GM23338 (cell line): Measurements from ENCODE around the gene DLG2. TPM values are rescaled to one million over a fixed set of nuclear protein-coding genes. Genes with fewer than 3 reads are reported as not detected.

Experiments
- ATAC-seq: fragments of 200-7000 bp; cut with Tn5 transposase; 3 replicates; pipeline ENCODE4 v1.9.1; 2020
- DNase-seq: peaks from one replicate; pipeline ENCODE4 v3.0.0-alpha.2; 2015; ENCODE audit warnings: low spot score
- H2AFZ ChIP-seq: fragments of 200-600 bp; sonication (generic); 2 replicates; pipeline ENCODE4 v1.8.0; 2016; ENCODE audit warnings: antibody characterized with exemption, mild to moderate bottlenecking, moderate library complexity
- H3F3A ChIP-seq: fragments of 200-600 bp; sonication (generic); replicated peaks from 2 replicates; pipeline ENCODE4 v1.8.0; 2017; ENCODE audit warnings: antibody characterized with exemption, mixed run types, low read depth
- H3K27ac ChIP-seq: fragments of 200-600 bp; sonication (generic); 2 replicates; pipeline ENCODE4 v1.6.1; 2016; ENCODE audit warnings: low read depth
- H3K27me3 ChIP-seq: fragments of 200-600 bp; sonication (generic); 2 replicates; pipeline ENCODE4 v1.8.0; 2016; ENCODE audit warnings: mild to moderate bottlenecking, mixed run types, moderate library complexity; ENCODE audit not compliant: insufficient read depth
- H3K36me3 ChIP-seq: fragments of 200-600 bp; sonication (generic); 2 replicates; pipeline ENCODE4 v1.8.0; 2016; ENCODE audit warnings: mild to moderate bottlenecking; ENCODE audit not compliant: insufficient read depth
- H3K4me1 ChIP-seq: fragments of 200-600 bp; sonication (generic); 2 replicates; pipeline ENCODE4 v1.8.0; 2016; ENCODE audit warnings: mild to moderate bottlenecking, moderate library complexity; ENCODE audit not compliant: insufficient read depth
- H3K4me2 ChIP-seq: fragments of 200-600 bp; sonication (generic); 2 replicates; pipeline ENCODE4 v1.7.1; 2017; ENCODE audit warnings: mixed run types
- H3K4me3 ChIP-seq: fragments of 200-600 bp; sonication (generic); 2 replicates; pipeline ENCODE4 v1.6.1; 2016; ENCODE audit warnings: mixed run types
- H3K79me2 ChIP-seq: fragments of 200-600 bp; sonication (generic); replicated peaks from 2 replicates; pipeline ENCODE4 v1.8.0; 2017; ENCODE audit warnings: mild to moderate bottlenecking; ENCODE audit not compliant: insufficient read depth
- H3K9me2 ChIP-seq: fragments of 200-600 bp; sonication (generic); 2 replicates; pipeline ENCODE4 v1.8.0; 2017; ENCODE audit not compliant: insufficient read depth
- H4K20me1 ChIP-seq: fragments of 200-600 bp; sonication (generic); replicated peaks from 2 replicates; pipeline ENCODE4 v1.8.0; 2017; ENCODE audit warnings: mild to moderate bottlenecking; ENCODE audit not compliant: insufficient read depth
- H3K27ac Mint-ChIP-seq: 2 replicates; pipeline ENCODE4 v1.8.0; 2020; ENCODE audit warnings: inconsistent platforms, mild to moderate bottlenecking, moderate library complexity, mixed read lengths
- H3K27me3 Mint-ChIP-seq: 3 replicates; pipeline ENCODE4 v1.8.0; 2022; ENCODE audit warnings: low read depth, mild to moderate bottlenecking, moderate library complexity, mixed read lengths, inconsistent platforms; ENCODE audit not compliant: insufficient read depth, poor library complexity
- H3K36me3 Mint-ChIP-seq: 3 replicates; pipeline ENCODE4 v1.8.0; 2021; ENCODE audit warnings: low read depth, mild to moderate bottlenecking, inconsistent platforms, moderate library complexity, mixed read lengths
- H3K4me1 Mint-ChIP-seq: 3 replicates; pipeline ENCODE4 v1.8.0; 2020; ENCODE audit warnings: mild to moderate bottlenecking, inconsistent platforms, mixed read lengths
- H3K4me3 Mint-ChIP-seq: 3 replicates; pipeline ENCODE4 v1.8.0; 2021; ENCODE audit warnings: moderate library complexity, mild to moderate bottlenecking, inconsistent platforms, mixed read lengths
- H3K9me3 Mint-ChIP-seq: 3 replicates; pipeline ENCODE4 v1.8.0; 2020; ENCODE audit warnings: moderate library complexity, mild to moderate bottlenecking, inconsistent platforms, mixed read lengths
- CREB1 ChIP-seq: fragments of 250-450 bp; sonication (Bioruptor Pico); IDR thresholded peaks from 2 replicates; pipeline ENCODE4 v1.5.0; 2020; ENCODE audit warnings: low read depth, mild to moderate bottlenecking, moderate library complexity
- CTCF ChIP-seq, 2 experiments: fragments of 200-600 bp in 1 of 2; sonication (generic) in 1 of 2; conservative IDR thresholded peaks; 2 replicates each; pipeline versions ENCODE4 v1.5.1 to v1.6.1; 2016 to 2017; ENCODE audit warnings: antibody characterized with exemption in 2 of 2, low read depth in 2 of 2, mild to moderate bottlenecking in 2 of 2, moderate library complexity in 1 of 2
- ETS1 ChIP-seq: IDR thresholded peaks from 2 replicates; pipeline ENCODE4 v1.6.1; 2016; ENCODE audit warnings: antibody characterized with exemption
- EZH2 ChIP-seq: fragments of 200-600 bp; sonication (generic); IDR thresholded peaks from one replicate; pipeline ENCODE4 v1.8.0; 2017; ENCODE audit warnings: antibody characterized with exemption, mild to moderate bottlenecking, low read depth; ENCODE audit not compliant: unreplicated experiment
- EZH2phosphoT487 ChIP-seq: fragments of 200-600 bp; sonication (generic); IDR thresholded peaks from one replicate; pipeline ENCODE4 v1.8.1; 2018; ENCODE audit warnings: antibody characterized with exemption; ENCODE audit not compliant: unreplicated experiment
- JUNB ChIP-seq: IDR thresholded peaks from one replicate; pipeline ENCODE4 v1.6.1; 2016; ENCODE audit warnings: antibody characterized with exemption; ENCODE audit not compliant: unreplicated experiment
- NANOG ChIP-seq: IDR thresholded peaks from 2 replicates; pipeline ENCODE4 v1.6.1; 2016; ENCODE audit warnings: antibody characterized with exemption, borderline replicate concordance
- POLR2AphosphoS5 ChIP-seq: IDR thresholded peaks from 2 replicates; pipeline ENCODE4 v1.6.1; 2016; ENCODE audit warnings: antibody characterized with exemption, low read depth
- REST ChIP-seq: IDR thresholded peaks from one replicate; pipeline ENCODE4 v1.6.1; 2018; ENCODE audit warnings: antibody characterized with exemption; ENCODE audit not compliant: unreplicated experiment
- STAT1 ChIP-seq: IDR thresholded peaks from one replicate; pipeline ENCODE4 v1.6.1; 2016; ENCODE audit warnings: antibody characterized with exemption; ENCODE audit not compliant: unreplicated experiment
- ZNF114 ChIP-seq: fragments of 250-450 bp; sonication (Bioruptor Pico); IDR thresholded peaks from 2 replicates; pipeline ENCODE4 v1.5.0; 2020; ENCODE audit warnings: mild to moderate bottlenecking, moderate library complexity
- ZNF331 ChIP-seq: fragments of 250-450 bp; sonication (Bioruptor Pico); IDR thresholded peaks from 2 replicates; pipeline ENCODE4 v1.5.0; 2020; ENCODE audit warnings: low read depth, mild to moderate bottlenecking, moderate library complexity
- ZNF462 ChIP-seq: fragments of 250-450 bp; sonication (Bioruptor Pico); IDR thresholded peaks from 2 replicates; pipeline ENCODE4 v1.5.0; 2020; ENCODE audit warnings: mild to moderate bottlenecking, moderate library complexity
- polyA plus RNA-seq: library from polyadenylated mRNA; unstranded; fragments of >200 nt; fragmentation: Nextera tagmentation; extraction: Ambion mirVana; gene quantifications from 2 replicates; pipeline ENCODE4 v1.2.1, GENCODE V29; 2016
- total RNA-seq: library from RNA; depleted of rRNA; stranded (reverse); fragments of >200 nt; shearing (Covaris generic); gene quantifications from 2 replicates; pipeline ENCODE4 v1.2.3, GENCODE V29; 2014

The DLG2 gene
- total and polyA plus RNA-seq, 2 experiments from 2014 or later, result 19.8 to 21.5 TPM

GRCh38 chr11:84751371-84751770, 875.8 kb downstream of the DLG2 start (continued):
- no peak for TF ChIP-seq STAT1

GRCh38 chr11:84747871-84748270, 879.3 kb downstream of the DLG2 start:
- TF ChIP-seq EZH2phosphoT487, result no peak
- no peak for TF ChIP-seq CREB1
- no peak for TF ChIP-seq ZNF331 (CRISPR knock-in tag)
- TF ChIP-seq NANOG, result no peak
- no peak for TF ChIP-seq POLR2AphosphoS5
- no peak for TF ChIP-seq REST
- TF ChIP-seq CTCF (conservative IDR thresholded peaks at IDR 0.05; ENCODE audit: low read depth in 2 of 2), result no peak
- no peak for TF ChIP-seq STAT1
- TF ChIP-seq EZH2, result no peak
- no peak for TF ChIP-seq ETS1
- no peak for TF ChIP-seq ZNF462
- TF ChIP-seq JUNB, result no peak
- TF ChIP-seq ZNF114 (CRISPR knock-in tag), result no peak
- no peak overlapping the region for H2AFZ ChIP-seq
- H3K79me2 ChIP-seq, result no peaks in the 10 kb centered on the region
- H3K27me3 ChIP-seq, result no peaks in the 10 kb centered on the region
- no peaks in the 10 kb centered on the region for H3K9me2 ChIP-seq
- no peak overlapping the region for H3K27ac ChIP-seq
- Mint-ChIP-seq H3K4me3 (no peak overlapping the region), H3K9me3 (no peaks in the 10 kb centered on the region), H3K27me3 (no peaks in the 10 kb centered on the region), H3K27ac (no peak overlapping the region), H3K36me3 (no peaks in the 10 kb centered on the region), H3K4me1 (no peaks in the 10 kb centered on the region)
- no peak overlapping the region for H3K4me3 ChIP-seq
- H3K36me3 ChIP-seq, result no peaks in the 10 kb centered on the region
- DNase-seq, result no peak
- H3K4me2 ChIP-seq, result no peak overlapping the region
- ATAC-seq, result no peak
- H3K4me1 ChIP-seq, result no peaks in the 10 kb centered on the region
- no peaks in the 10 kb centered on the region for H3F3A ChIP-seq
- H4K20me1 ChIP-seq, result no peaks in the 10 kb centered on the region
